ENCODE measurements around the gene ZFP64. TPM values are rescaled to one million over a fixed set of nuclear protein-coding genes. Genes with fewer than 3 reads are reported as not detected.

Gene ZFP64
- total RNA-seq, 2 experiments from 2014 or later = 10.0 to 11.8 TPM

GRCh38 chr20:52104546-52105441, 86.8 kb downstream of the ZFP64 start:
- no peak for DNase-seq
- Mint-ChIP-seq H3K4me3 (peak overlapping the region; percentile 45), H3K9me3 (no peaks in the 10 kb centered on the region), H3K27ac (no peak overlapping the region), H3K27me3 (peaks cover 35% of the 10 kb centered on the region), H3K4me1 (peaks cover 22% of the 10 kb centered on the region), H3K36me3 (ENCODE audit: low read depth) (no peaks in the 10 kb centered on the region)
- ChIA-PET CTCF (interaction anchor here (0.9 kb wide), 1 partner anchor 13 kb away, joined by 4 read pairs; no protein-coding TSS in a partner anchor), POLR2A (no interaction called here)

- DNase-seq = no peak
- H3K27ac Mint-ChIP-seq = peak overlapping the region; percentile 50
- peaks cover 22% of the 10 kb centered on the region for H3K4me1 Mint-ChIP-seq
- H3K4me3 Mint-ChIP-seq = peak overlapping the region; percentile 45
- ChIA-PET POLR2A (no interaction called here), CTCF (no interaction called here)
- H3K9me3 Mint-ChIP-seq = no peaks in the 10 kb centered on the region
- H3K27me3 Mint-ChIP-seq = peaks cover 35% of the 10 kb centered on the region
- no peaks in the 10 kb centered on the region for H3K36me3 Mint-ChIP-seq (ENCODE audit: low read depth)
These were observed 87.5 kb downstream of the ZFP64 start for GRCh38 chr20:52103913-52104545.

GRCh38 chr20:52103335-52103912, 88.2 kb downstream of the ZFP64 start:
- POLR2A ChIA-PET = no interaction called here
- DNase-seq = peak; percentile 10
- H3K27ac Mint-ChIP-seq = no peak overlapping the region
- H3K9me3 Mint-ChIP-seq = no peaks in the 10 kb centered on the region
- H3K4me1 Mint-ChIP-seq = peaks cover 22% of the 10 kb centered on the region
- CTCF ChIA-PET = no interaction called here
- H3K27me3 Mint-ChIP-seq = peaks cover 35% of the 10 kb centered on the region
- no peaks in the 10 kb centered on the region for H3K36me3 Mint-ChIP-seq (ENCODE audit: low read depth)
- peak overlapping the region; percentile 25 for H3K4me3 Mint-ChIP-seq

DNA sequence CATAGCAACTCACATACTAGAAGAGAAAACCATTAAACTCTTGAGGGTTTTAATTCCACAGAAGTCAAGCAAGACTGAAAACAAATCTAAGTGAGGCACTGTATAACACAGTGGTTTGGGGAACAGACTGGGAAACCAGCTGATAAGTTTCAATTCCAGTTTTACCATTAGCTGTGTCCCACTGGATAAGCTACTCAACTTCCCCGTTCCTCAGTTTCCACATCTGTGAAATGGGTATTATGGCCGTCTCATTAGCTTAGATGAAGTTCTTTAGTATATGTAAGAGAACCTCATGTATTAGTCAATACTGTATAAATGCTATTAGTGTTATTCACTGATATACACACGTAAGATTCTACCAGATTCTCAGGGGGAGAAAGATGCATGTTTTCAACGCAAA, 89.0 kb downstream of the ZFP64 start:
- Mint-ChIP-seq H3K4me3 (no peak overlapping the region), H3K9me3 (no peaks in the 10 kb centered on the region), H3K27me3 (peaks cover 35% of the 10 kb centered on the region), H3K36me3 (ENCODE audit: low read depth) (no peaks in the 10 kb centered on the region), H3K27ac (no peak overlapping the region), H3K4me1 (peaks cover 22% of the 10 kb centered on the region)
- ChIA-PET POLR2A (no interaction called here), CTCF (no interaction called here)
- no peak for DNase-seq

DNA sequence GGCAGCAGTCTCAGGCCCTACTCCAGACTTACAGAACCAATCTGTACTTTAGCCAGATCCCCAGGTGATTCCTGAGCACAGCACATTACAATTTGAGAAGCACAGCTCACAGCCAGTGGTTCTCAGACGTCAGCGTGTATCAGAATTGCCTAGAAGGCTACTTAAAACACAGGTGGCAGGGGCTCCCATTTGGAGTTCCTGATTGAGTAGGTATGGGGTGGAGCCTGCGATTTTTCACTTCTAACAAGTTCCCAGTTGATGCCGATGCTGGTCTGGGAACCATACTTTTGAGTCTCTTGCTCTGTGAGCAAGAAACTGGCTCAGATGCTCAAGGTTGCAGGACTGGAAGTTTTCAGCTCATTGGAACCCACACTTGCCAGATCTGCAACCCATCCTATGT, 89.5 kb downstream of the ZFP64 start:
- Mint-ChIP-seq H3K27ac (no peak overlapping the region), H3K27me3 (peaks cover 35% of the 10 kb centered on the region), H3K36me3 (ENCODE audit: low read depth) (no peaks in the 10 kb centered on the region), H3K4me3 (no peak overlapping the region), H3K9me3 (no peaks in the 10 kb centered on the region), H3K4me1 (peaks cover 22% of the 10 kb centered on the region)
- ChIA-PET POLR2A (no interaction called here), CTCF (no interaction called here)
- DNase-seq = no peak
